GM04504 (cell line): ENCODE results near the gene FAM163A.
A peak's percentile ranks its signal among the peaks of the same experiment; 100 is the strongest.

Experiments
- DNase-seq: peaks from one replicate; pipeline ENCODE4 v3.0.0-alpha.2; 2012; ENCODE audit warnings: low read depth

The FAM163A gene

GRCh38 chr1:179750630-179751029 lies 7.5 kb downstream of the FAM163A start:
- DNase-seq: no peak

DNA sequence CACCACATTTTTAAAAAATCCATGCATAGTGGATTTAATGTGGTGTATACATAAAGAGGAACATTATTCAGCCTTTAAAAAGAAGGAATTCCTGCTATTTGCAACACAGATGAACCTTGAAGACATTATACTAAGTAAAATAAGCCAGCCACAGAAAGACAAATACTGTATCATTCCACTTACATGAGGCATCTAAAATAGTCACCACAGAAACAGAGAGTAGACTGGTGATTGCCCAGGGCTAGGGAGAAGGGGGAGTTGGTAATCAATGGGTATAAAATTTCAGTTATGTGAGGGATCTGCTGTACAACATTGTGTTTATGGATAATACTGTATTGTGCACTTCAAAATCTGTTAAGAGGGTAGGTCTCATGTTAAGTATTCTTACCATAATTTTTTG lies 10.0 kb downstream of the FAM163A start:
- DNase-seq: no peak

DNA sequence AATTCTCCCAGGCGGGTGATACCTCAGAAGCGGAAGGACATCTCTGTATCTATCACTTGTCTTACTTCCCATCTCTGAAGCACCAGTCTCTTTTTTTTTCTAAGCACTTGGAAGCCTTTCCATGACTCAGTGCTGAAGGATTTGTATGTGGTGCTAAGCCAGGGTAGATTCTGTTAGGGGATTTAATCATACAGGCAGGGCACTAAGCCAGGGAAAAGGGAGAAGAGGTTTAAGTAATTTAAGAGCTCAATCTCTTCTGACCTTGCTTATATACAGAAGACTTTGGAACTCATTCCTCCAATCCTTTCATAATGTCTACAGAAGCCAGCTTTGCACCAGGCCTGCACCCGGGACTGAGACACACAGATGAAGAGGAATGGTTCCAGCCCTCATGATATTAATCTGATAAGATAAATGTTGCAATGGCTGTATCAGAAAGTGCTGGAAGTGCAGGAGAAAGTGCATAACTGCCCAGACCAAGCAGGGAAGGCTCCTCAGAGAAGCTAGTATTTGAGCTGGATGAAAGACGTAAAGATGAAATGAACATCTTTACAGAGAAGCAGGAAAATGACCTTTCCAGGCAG lies 11.0 kb downstream of the FAM163A start:
- peak; percentile 35 for DNase-seq

- no peak for DNase-seq
Observed at GRCh38 chr1:179757933-179758332, 14.8 kb downstream of the FAM163A start.

- DNase-seq: no peak
Observed at GRCh38 chr1:179760521-179760920, 17.4 kb downstream of the FAM163A start.

- DNase-seq: no peak
Observed at GRCh38 chr1:179761296-179761695, 18.2 kb downstream of the FAM163A start.

DNA sequence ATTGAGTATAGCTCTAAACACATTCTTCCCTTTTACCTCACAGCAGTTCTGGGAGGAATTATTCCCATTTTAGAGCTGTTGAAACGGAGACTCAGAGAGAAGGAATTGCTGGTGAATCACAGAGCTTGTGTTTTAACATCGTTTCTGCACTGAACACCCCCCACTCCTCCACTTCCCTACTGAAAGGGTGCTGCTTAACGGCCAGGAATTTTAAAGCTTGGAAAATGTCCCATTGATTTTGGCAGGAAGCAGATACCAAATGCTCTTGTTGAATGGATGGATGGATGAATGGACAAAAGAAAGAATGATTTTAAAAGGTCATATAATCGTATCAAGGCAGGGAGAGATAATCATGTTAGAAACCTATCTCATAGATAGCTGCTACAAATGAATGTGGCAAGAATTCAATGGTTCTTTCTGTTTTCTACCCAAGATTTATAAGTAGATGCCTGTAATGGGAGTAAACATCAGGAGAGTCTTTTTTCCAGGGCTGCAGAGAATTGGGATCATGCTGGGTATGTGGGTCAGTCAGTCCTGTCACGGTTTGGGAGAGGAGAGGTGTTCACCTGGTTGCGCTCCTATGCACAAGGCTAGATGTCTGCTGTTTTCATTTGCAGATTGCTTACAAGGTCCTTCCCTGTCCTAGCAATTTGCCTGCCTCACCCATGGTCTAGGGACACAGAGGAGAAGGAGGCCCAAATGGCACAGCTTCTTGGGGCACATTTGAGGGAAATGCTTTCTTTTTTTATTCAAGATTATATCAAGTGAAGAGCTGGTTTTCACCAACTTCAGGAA lies 19.0 kb downstream of the FAM163A start:
- no peak for DNase-seq

DNA sequence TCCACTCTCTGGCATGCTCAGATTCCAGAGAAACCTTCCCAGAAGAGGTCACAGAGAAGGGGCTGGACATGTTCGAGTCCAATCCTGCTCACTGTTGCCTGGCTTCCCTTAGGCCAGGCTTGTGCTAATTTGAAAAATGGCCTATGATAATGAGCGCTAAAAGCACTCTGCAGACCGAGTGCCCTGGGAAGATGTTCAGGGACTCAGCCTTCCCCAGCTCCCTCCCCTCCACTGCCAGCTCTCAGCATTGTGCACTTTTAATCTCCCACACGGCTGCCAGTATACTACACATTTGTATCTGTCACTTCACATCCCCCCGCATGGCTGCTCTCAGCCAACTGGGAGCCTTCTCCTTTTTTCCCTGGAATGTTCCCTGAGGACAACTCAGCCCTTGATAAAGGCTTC lies 24.1 kb downstream of the FAM163A start:
- DNase-seq: no peak

DNA sequence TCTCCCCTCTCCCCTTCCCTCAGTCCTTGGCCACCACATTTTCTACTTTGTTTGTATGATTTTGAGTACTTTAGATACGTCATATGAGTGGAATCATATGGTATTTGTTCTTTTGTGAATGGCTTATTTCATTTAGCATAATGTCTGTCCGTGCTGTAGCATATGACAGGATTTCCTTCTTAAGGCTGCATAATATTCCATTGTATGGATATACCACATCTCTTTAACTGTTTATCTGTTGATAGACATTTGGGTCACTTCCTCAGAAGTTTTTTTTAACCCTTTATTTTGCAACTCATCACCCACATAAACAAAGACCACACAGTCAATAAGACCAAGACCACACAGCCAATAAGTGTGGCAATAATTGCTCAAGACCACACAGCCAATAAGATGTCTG lies 24.9 kb downstream of the FAM163A start:
- DNase-seq: no peak

GRCh38 chr1:179770887-179771502 lies 27.9 kb downstream of the FAM163A start:
- DNase-seq: no peak

GRCh38 chr1:179773264-179773663 lies 30.2 kb downstream of the FAM163A start:
- DNase-seq: no peak

DNA sequence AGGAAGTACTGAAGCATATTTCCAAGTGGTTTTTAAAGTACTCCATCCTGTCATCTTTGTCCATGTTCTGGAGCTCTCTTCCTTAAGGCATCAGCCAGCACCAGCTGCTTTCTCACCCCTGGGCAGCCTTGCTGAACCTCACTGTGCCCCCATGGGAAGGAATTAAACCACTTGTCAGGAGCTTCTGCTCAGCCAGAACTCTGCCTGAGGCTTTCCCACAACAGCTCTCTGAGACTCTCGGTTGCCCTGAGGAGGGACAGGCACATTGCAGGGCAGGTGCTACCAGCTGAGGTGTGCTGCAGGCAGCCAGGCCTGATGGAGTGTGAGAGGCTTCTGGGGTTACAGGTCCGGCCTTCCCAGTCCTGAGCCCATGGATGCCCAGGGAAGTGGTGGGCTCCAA lies 30.9 kb downstream of the FAM163A start:
- DNase-seq: no peak

DNA sequence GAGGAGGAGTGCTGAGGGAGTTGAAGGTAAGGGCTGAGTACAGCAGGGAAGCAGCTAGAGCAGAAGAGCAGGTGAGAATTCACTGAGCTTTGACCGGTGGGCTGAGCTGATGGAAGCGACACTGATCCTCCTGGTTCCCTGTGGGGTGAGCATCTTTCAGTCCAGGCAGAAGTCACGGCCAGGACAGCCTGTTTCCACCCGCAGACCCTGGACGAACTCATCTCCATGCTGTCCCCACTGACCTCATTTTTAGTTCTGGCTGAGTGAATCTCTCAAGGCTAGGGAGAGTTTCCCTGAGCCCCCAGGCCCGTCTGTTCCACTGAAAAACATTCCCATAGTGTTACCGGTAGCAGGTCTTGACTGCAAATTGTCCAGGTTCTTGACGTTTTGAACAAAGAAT lies 31.5 kb downstream of the FAM163A start:
- no peak for DNase-seq

DNA sequence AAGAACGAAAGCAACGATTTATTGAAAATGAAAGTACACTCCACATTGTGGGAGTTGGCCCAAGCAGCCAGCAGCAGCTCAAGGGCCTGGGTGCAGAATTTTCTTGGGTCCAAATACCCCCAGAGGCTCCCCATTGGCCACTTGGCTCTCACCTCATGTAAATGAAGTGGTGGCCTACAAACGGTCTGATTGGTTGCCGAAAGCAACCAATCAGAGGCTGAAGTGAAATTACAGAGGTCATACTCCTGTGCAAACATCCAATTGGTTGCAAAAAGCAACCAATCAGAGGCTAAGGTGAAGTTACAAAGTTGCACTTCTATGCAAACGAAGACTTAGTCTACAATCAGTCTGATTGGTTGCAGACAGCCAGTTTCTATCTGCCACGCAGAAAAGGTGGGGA lies 31.9 kb downstream of the FAM163A start:
- no peak for DNase-seq

- no peak for DNase-seq
Observed at GRCh38 chr1:179776831-179777230, 33.7 kb downstream of the FAM163A start.

- DNase-seq: no peak
Observed at GRCh38 chr1:179777731-179778130, 34.6 kb downstream of the FAM163A start.

DNA sequence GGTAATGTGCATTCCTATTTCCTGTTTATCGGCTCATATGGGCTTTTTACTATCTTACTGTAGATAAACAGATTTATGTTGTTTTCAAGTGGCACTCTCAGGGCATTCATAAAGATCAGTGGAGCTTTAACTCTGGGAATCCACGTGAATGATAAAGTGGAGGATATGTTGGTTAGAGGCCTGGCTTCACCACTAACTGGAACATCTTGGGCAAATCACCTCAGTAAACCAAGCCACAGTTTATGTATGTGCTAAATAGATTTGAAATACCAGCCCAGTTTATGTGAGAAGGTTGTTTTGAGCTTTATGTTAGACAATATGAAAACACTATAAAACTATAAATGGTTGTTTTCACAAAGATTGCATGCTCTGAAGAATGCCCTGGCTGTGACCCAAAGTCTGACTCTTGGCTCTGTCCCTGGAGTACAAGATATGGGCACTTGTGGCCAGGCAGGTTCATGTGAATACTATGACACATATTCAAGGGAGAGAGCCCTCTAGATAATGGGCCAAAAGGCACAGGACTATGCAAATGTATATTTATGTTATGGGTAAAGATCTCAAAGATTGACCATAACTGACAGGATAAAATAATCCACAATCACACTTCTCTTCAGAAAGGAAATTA lies 36.7 kb downstream of the FAM163A start:
- DNase-seq: no peak

- no peak for DNase-seq
Observed at GRCh38 chr1:179781962-179782361, 38.9 kb downstream of the FAM163A start.

GRCh38 chr1:179785031-179785431 lies 41.9 kb downstream of the FAM163A start:
- no peak for DNase-seq

DNA sequence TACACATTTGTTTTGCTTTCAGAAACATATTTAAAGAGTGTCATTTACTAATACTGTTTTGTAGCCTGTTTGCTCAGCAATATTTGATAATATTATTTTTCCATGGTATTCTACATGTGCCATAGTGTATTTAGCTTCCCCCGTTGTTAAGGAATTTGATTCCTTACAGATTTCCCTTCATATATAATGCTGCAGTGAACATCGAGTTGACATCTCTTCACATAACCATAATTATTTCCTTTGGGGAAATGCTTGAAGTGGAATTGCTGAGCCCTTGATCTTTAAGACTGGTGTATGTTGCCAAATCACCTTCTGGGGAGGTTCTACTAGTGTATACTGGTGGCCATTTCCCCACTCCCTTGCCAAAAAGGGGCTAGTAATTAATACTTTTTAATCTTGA lies 42.6 kb downstream of the FAM163A start:
- no peak for DNase-seq

DNA sequence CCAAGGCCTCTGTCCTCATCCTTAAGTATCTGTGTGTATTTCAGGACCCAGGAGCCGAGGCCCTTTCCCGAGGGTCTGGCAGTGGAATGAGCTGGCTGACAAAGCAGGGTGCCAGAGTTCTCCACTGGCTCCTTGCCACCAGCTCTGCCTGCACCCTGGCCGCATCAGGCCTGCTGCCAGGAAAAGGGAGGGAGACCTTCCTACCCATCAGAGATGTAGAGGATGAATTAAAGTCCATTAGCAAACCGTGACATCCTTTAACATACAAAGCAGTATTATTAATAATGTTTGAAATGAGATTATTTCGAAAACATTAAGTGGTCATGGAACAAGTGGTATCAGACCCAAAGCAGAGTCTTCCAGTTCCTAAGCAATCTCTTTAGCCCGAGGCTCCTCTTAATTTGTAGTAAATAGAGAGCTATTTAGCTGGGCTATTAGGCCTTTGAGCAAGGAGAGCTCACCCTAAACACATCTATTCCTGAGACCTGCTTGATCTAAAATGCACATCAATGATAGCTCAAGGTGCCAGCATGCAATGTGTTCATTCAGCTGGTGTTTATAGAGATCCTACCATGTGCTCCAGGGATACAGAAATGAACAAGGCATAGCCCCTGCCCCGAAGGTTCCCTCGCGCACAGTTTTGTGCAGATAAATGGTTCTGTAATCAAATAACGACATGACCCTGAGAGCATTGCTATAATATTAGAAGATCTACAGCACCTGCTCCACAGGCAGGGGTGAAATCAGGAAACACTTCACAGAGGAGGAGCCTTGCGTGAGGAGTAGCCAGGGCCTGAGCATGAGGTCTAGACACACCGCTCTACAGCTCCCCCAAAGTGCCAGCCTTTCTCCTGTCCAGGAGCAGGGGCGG lies 44.0 kb downstream of the FAM163A start:
- DNase-seq: no peak

GRCh38 chr1:179788259-179788658 lies 45.2 kb downstream of the FAM163A start:
- no peak for DNase-seq
